GF-D8 (cell line): Measurements from ENCODE around the gene APEH.

ENCODE experiments used
- DNase-seq: peaks from one replicate; lab custom pipeline; 2025; lab: John Stamatoyannopoulos, UW

Gene APEH

DNA sequence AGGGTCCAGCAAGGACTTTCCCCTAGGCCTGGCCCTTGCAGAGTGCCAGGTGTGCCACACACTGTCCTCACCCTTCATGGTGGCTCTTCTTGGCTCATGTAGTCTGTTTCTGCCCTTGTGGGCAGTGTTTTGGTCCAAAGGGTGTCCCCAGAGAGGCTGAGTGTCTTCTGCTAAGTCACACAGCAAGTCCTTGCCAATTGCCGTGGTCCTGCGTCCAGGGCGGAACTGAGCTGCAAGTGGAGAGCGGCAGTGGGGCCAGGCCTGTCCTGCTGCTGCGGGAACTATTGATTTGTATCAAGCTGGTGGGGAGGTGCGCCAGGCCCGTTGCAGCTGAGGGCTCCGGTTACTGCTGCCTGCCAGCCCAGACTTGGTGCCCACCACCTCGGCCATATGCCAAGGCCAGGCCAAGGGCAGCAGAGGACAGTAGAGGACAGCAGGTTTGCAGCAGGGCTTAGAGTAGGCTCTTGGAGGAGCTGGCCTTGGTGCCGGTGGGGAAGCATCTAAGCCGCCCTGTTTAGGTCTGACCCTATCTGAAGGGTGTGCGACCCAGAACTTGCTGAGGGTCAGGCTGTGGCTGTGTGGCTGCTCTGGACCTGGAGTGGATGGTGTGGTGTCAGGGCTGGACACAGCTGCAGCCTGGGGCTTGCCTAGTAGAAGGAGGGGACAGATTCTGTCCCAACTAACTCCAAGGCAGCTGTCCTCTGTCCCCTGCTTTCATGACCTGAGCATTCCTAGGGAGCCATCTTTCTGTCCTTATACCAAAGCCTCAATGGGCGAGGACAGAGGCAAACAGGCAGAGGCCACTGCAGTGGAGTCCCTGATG is 40.8 kb downstream of the APEH start:
- DNase-seq: no peak

- DNase-seq: no peak
Observed at GRCh38 chr3:49715611-49716121, 41.5 kb downstream of the APEH start.

- DNase-seq: no peak
Observed at GRCh38 chr3:49716169-49716568, 42.0 kb downstream of the APEH start.

DNA sequence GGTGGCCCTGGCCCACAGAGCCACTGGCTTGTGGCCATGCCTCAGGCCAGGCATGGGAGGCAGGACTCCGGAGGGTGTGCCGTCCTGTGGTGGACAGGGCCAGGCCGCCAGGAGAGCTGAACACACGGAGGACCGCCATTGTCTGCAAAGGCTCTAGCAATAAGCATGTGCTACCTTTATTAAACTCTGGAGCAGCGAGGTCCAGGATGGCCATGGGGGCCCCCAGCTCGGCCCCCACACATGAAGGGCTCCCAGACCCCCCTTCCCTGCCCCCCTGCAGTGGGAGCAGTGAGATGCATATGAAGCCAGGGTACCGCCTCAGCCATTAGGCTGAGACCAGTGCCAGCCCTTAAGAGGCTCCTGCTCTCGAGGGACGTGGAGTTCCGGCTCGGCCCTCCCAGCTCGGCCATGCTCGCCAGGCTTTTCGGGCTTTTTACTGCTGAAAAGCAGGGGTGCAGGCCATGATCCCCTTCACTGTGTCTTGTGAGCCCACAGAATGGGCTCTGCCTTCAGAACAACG is 42.6 kb downstream of the APEH start:
- DNase-seq: no peak

GRCh38 chr3:49717211-49717958 is 43.2 kb downstream of the APEH start:
- no peak for DNase-seq

DNA sequence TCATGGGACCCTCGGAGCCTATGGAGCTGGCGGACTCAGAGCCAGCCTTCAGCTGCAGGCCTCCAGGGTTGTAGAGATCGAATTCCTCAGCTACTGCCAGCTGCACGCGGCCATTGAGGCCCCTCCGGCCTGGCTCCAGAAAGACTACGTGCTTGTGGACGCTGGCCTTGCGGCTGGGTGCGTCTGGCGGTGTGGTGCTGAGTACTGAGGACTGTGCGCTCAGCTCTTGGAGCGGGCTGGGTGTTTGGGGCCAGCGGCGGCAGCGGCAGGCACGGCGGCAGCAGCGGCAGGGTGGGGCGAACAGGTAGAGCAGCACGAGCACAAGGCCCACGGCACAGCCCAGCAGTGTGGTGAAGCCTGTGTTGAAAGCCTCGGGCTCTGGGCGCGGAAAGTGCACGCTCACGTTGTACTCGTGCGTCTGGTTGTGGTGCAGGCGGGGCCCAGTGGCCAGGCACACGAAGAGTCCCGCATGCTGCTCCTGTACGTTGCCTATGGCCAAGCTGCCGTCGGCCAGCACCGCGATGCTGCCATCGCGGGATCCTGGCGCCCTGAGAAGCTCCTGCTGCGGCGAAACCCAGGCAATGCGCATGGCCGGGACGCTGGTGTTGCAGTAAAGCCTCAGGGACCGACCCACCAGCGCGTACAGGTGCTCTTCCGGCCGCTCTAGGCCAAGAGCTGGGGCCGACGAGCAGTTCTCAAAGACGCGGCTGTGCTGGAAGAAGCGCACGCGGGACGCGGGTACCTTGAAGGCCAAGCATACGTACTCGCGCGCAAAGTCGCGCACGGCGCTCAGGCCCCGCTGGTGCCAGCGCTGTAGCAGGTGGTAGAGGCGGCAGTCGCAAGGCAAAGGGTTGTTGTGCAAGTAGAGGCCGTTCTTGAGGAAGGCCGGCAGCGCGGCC is 44.1 kb downstream of the APEH start:
- no peak for DNase-seq

GRCh38 chr3:49718858-49719213 is 44.7 kb downstream of the APEH start:
- DNase-seq: no peak

GRCh38 chr3:49719214-49719884 is 45.2 kb downstream of the APEH start, which contains the start of gene AMIGO3:
Gene AMIGO3 (minus strand): TSS chr3:49719684. CDS start chr3:49719465, 219 bp downstream.
- DNase-seq: no peak

- DNase-seq: no peak
Observed at GRCh38 chr3:49720855-49721595, 46.9 kb downstream of the APEH start.

DNA sequence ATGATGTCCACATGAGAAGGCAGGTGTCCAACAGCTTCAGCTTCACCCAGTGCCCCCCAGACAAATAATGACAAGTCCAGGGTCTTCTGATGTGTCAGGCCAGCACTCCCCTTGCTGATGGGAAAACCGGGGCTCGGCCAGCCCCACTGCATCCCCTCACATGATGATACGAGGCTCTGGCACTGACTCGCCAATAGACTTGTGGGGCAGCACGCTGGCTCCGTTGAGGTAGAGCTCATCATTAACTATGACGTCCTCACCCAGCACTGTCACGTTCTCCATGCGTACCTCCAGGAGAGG is 47.4 kb downstream of the APEH start:
- no peak for DNase-seq

DNA sequence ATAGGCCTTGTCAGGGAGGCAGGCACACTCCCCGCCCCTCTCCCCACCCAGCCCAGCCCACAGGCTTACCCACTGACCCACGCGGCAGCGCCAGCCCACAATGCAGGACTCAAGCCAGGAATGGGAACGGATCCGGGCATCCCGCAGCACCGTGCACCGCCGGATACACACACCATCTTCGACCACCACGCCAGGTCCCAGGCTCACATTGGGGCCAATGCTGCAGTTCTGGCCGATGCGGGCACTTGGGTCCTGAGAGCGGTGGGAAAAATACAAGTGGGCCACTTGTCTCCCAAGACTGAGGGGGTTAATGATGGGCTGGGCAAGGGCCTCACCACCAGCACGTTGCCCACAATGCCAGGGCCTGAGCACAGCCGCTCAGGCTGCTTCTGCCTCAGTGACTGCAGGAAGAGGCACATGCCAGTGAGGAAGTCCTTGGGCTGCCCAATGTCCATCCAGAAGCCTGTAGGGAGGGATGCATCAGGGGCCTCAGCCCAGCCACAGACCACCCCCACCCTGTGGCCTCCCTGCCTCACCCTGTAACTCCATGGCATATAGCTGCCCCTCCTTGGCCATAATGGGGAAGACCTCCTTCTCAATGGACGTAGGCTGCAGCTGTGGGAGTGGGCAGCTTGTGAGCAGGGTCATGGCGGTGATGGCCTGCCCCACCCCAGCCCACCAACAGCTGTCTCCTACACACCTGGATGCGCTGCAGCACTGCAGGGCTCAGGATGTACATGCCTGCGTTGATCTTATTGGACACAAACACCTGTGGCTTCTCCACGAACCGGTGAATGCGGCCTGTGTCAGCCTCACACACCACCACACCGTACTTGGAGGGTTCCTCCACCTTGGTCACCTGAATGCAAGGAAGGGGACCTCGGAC is 48.0 kb downstream of the APEH start:
- no peak for DNase-seq

- DNase-seq: no peak
Observed at GRCh38 chr3:49722896-49723295, 48.7 kb downstream of the APEH start.

- DNase-seq: no peak
Observed at GRCh38 chr3:49723296-49723627, 49.1 kb downstream of the APEH start.

DNA sequence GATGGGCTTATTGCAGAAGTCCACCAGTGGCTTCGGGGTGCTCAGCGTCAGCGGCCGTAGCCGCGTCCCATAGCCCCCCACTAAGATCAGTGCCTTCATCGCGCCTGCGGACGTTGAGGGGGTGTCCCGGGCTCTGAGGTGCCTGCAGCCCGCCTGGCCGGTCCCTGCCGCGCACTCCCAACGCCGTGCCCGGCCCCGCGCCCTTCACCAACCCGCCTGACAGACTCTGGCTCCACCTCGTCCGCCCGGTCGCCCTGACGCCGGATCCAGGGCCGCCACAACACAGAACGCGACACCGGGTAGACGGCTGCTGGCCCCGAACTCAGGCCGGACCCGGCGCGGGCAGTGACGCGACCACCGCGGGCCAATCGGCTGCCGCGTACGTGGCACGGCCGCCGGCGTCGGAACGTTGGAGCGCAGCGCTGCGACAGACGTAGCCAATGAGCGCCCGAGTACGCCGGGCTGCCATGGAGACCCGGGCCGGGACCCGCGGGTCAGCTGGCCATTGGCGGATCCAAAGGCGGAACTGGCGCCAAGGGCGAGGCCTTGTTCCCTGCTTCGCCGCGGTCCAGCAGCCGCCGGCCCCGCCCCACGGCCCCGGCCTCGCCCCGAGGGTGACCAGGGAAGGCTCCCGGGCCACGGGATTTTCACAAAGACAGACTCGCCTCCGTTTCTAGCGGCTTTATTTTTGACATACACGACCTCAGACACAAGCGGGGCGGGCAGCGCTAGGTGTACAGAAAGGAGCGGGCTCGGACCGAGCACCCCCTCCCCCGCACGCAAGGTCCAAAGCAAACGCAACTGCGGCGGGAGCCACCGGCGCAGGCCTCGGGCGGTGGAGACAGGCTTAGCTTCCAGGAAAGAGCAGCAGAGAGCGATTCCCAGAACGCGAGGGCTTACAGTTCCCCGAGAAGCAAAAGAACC is 49.7 kb downstream of the APEH start, which contains the start of gene GMPPB:
Gene GMPPB (minus strand): TSS at position 324 of the 924 bp plus-strand sequence. CDS start 225 bp downstream, at position 99.
- DNase-seq: peak; percentile 87

DNA sequence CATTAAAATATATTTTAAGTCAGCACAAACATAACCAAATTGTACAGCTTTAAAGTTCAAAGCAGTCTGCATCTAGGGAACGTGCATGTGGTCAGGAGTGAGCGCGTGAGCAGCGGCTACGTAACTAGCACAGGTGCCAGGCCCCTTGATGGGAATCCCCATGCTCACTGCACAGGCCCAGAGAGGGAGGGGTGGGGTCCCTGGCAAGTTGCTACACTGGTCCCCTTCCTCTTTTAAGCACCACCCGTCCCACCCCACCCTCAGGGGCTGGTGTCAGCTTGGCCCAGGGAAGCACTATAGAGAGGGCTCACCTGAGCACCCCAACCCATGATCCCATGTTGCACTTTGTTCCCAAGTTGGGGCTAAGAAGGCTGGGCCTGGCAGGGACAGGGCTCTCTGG is 50.4 kb downstream of the APEH start:
- no peak for DNase-seq

DNA sequence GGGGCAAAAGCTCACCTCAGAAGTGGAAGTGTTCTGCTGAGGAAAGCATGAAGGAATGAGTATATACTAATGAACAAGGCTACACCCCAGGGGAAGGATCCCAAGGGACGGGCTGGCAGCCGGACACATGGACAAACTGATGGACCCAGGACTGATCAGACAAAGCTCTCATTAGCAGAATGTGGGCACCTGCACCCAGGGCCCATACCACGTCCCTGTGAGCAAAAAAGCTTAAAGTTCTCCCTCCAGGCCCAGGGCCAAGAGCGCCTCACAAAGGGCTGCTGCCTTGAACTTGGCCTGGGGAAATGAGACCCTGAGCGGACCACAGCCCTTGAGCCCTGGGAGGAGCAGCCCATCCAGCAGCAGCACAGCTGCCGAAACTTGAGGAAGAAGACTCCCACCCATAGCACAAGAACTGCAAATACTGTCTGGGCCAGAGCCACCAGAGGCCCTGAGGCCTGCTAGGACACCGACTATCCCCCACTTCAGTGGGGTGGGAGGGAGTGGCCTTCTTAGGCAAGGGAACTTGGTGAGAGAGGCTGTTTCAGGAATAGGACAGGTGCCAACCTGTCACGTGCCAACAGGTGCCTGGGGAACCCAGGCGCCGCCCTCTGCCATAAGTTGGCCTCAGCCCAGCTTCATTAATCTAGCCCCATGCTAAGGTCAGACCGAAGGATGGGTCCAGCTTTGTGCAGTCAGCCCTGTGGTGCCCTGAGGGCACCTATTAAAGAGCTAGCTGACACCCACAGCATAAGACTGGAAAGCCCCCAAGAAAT is 51.9 kb downstream of the APEH start:
- DNase-seq: no peak

DNA sequence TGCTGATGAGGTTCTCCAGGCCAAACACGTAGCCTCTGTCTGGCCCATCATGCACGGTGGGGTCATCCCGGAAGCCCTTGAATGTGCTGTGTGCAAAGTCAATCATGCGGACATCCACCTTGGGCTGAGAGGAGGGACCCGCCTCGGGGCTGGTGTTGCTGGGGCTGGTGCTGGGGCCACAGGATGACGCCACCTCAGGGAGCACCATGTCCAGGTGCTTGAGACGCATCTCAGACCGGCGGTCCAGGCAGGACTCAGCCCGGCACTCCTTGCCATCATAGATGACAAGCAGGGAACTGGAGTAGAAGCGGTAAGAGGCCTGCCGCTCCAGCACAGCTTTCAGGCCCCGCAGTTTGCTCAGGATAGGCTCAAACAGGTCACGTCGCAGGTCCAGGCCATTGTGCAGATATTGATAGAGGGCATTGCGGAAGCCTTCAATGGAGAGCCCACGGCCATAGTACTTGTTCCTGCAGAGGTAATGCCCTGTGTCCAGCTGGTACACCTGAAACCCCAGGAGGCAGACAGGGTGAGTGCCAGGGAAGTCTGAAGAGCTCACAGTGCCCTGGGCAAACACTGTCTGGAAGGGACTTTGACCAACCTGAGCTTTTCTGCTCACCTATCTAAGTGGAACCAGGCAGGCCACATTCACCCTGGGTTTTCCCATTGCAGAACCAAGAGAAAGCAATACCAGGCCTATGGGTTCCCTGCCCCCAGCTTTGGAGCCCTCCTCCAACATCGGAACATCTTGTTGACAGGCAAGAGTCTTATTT is 53.2 kb downstream of the APEH start:
- no peak for DNase-seq
